HG02943 (cell line): Measurements from ENCODE around the gene LSP1.

Experiments used
- ATAC-seq: cut with Tn5 transposase; IDR thresholded peaks from one replicate; pipeline ENCODE4 v1.9.1; 2021; ENCODE audit warnings: mild to moderate bottlenecking, low read depth, moderate library complexity; ENCODE audit not compliant: unreplicated experiment

The LSP1 gene

DNA sequence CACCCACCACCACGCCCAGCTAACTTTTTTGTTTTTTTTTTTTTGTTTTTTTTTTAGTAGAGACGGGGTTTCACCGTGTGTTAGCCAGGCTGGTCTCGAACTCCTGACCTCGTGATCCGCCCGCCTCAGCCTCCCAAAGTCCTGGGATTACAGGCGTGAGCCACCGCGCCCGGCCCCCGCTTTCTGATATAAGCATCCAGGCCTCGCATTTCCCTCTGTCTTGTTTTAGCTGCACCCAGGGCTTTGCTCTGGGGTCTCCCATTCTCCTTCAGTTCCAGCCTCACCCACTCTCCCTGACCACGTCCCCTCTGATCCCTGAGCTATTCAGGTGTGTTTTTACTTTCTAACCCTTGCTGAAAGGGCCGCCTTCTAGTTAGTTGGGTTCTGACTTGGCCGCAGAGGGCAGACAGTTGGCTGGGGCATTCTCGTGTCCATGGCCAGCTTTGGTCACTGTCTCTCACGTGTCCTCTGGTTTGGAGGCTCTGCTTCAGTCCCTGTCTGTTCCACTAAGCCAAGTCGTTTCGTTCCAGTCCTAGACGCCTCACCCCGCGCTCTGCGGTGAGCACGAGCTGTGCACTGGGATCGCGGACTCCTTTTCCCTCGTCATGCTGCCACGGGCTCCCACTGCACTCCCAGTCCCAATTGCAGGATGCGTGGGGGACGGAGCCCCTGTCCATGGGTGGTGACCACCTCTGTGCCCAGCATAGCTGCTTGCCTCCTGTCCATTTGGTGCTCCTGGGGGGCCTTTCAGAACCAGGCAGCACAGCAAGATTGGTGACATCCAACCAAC, 60.6 kb downstream of the LSP1 start:
- no peak for ATAC-seq

DNA sequence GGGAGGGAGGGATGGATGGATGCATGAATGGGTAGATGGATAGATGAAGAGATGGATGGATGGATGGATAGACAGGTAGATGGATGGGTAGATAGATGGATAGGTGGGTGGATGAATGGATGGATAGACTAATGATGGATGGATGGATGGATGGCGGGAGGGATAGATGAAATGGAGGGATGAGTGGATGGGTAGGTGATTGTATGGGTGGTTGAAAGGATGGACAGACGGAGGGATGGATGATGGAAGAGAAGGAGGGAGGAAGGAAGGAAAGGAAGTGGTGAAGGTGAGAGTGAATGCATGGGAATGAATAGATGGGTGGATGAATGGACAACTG, 62.9 kb downstream of the LSP1 start:
- no peak for ATAC-seq

GRCh38 chr11:1916132-1916985, 63.5 kb downstream of the LSP1 start:
- no peak for ATAC-seq

DNA sequence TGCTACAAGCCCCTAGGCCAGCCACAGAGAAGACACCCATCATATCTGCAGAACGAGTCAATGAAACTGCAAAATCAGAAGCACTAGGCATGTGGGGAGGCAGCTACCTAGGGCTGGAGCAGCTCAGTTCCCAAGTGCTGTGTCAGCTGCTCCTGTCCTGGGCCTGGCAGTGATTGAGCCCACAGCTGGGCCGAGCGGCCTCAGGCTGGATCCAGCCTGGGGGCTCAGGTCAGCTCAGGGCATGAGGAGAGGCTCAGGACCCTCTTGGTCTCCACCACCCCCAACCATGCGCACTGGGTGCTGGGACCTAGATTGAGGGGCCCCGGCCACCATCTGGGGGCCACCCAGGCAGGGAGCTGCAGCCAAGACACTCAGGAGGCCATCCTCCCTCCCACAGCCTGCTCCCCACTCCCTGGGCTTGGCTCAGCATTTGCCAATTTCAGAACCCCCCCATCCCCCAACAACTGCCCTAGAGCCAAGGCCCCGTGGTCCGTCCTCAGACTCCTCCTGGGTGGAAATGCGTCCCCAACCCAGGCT, 64.2 kb downstream of the LSP1 start:
- ATAC-seq: no peak

- no peak for ATAC-seq
Observed at GRCh38 chr11:1917523-1918435, 64.9 kb downstream of the LSP1 start.

DNA sequence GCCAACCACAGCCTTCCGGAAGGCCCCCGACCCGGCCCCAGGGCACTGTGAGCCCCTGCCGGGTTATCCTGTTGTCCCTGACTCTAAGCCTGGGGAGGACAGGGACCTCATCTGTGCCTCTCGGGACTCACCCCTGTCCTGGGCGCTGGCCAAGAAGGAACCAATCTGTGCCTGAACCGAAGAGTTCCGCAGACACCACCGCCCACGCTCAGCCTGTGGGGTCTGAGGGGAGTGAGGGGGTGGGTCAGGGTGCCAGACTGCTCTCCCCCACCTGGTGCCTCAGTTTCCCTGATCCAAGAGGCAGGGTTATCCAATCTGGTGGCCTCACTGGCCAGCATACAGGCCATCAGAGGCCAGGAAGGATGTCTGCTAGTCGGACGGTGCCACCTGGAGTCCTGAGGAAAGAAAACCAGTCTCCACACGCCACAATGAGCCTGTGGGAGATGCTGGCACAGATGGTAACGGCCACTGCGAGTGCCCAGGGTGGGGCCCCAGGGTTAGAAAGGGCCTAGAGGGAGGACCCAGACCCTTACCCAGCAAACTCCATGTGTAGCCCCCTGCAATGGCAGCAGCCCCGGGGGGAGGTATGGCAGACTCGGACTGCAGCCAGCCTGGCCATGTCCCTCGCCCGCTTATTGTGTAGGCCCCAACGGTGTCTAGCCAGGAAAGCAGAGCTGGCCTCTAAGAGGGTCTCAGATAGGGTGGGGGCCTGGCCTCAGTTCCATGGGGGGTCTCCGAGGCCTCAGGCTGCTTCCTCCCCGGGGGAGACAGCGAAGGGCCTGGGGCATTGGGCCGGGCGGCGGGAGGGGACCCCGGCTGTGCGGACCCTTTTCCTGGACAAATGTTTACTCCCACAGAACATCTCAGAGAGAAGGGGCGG, 65.8 kb downstream of the LSP1 start:
- no peak for ATAC-seq

DNA sequence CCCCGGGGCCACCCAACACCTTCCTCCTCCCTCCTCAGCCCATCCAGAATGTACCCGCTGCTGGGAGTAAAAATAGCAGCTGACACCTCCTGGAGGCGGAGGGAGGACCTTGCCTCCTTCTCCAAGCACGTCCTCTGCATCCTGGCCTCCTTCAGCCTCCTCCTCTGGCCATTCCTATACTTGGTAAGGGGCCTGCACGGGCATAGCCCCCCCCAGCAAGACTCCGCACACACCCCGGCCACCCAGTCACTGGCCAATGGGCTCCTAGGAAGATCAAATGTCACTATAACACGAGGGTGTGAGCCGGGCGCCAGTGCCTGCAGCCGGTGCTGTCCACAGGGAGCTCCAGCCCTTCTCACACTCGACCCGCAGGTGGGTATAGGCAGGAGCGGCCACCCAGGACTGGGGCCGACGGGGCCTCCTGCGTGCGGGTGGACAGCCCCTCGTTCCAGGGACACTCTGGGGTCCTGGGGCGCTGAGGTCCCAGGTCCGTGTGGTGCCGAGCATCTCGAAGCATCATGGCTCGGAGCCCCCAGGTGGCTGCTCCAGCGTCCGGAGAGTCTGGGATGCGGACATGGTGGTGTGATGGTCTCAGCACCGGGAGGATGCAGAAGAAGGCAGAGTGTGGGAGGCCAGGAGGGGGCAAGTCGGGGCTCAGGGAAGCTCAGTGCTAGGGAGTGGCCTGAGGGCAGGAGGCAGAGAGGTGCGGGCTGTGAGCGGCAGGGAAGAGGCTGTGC, 66.7 kb downstream of the LSP1 start, which contains the start of gene TNNT3:
TNNT3 (plus strand) TSS at position 313 of the 737 bp plus-strand sequence. CDS start 3,172 bp downstream, outside the sequence.
- no peak for ATAC-seq

- no peak for ATAC-seq
Observed at GRCh38 chr11:1920128-1920908, 67.4 kb downstream of the LSP1 start.

- ATAC-seq: no peak
Observed at GRCh38 chr11:1920909-1921573, 68.2 kb downstream of the LSP1 start.

DNA sequence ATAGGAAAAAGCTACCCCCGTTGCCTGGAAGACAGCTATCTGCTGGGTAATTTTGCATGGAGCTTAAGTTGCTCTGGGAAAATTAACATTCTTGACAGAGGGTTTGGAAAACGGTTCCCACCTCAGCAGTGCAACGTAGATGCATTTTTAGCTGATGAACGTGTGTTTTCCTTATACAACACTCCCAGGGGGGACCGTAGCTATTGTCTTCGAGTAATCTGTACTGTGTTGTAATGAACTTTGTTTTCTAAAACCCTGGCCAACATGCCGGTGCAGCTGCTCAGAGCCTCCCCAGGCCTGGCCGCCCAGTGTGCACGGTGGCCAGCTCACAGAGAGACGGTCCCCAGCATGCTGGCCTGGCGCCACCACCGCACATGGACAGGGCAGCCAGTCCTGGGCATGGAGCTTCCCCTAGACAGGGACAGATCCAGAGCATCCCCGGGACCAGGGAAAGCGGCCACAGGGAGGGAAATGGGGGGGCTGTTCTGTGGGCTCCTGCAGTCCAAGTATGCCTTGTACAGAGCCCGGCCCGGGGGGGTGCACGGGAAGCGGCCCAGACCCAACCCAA, 68.8 kb downstream of the LSP1 start:
- no peak for ATAC-seq

- no peak for ATAC-seq
Observed at GRCh38 chr11:1922481-1923081, 69.7 kb downstream of the LSP1 start.

DNA sequence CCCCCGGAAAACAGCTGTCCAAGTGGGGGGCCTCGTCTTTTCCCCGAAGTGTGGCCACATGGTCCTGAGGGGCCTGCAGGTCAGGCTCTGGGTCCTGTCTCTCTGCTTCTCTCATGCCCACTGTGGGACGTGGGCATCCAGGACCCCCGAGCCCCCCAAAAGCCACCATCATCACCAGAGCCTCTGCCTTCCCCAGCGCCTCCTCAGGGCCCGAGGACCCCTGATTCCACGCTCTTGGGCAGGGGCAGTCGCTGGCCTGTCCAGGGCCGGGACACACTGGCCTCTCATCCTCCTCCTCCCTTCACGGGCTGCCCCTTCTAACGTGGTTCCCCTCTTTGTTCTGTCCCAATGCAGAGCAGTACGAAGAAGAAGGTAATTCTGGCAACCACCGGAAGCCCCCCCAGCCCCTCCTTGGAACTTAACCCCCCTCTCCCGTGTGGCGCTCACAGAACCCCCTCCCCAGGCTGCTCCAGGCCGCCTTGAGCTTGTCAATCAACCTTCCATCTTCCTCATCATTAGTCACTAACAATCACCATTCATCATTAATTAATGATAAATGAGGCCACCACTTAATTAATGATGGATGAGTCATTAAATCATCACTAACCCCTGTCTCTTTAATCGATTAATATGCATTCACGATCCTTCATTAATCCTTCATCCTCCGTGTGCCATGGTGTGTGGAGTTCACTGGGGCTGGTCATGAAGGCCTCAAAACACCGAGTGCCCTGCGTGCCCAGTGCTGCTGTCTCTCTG, 70.5 kb downstream of the LSP1 start:
- no peak for ATAC-seq

DNA sequence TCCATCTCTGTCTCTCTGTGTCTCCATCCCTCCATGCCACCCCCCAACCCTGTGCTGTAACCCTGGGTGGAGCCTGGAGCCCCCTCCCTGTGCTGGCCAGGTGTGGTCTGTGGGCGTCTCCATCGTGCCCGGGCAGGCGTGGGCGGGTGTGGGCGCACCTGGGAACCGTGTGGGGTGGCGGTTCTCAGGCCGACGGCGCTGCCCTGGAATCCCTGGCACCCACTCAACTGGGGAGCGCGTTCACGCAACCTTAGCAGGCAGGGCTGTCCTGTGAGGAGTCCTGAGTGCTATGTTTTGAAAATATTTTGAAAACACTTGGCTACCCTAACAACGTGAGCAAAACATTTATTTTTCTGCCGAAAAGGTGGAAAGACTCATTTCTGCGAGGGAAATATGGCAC, 71.3 kb downstream of the LSP1 start:
- ATAC-seq: no peak

DNA sequence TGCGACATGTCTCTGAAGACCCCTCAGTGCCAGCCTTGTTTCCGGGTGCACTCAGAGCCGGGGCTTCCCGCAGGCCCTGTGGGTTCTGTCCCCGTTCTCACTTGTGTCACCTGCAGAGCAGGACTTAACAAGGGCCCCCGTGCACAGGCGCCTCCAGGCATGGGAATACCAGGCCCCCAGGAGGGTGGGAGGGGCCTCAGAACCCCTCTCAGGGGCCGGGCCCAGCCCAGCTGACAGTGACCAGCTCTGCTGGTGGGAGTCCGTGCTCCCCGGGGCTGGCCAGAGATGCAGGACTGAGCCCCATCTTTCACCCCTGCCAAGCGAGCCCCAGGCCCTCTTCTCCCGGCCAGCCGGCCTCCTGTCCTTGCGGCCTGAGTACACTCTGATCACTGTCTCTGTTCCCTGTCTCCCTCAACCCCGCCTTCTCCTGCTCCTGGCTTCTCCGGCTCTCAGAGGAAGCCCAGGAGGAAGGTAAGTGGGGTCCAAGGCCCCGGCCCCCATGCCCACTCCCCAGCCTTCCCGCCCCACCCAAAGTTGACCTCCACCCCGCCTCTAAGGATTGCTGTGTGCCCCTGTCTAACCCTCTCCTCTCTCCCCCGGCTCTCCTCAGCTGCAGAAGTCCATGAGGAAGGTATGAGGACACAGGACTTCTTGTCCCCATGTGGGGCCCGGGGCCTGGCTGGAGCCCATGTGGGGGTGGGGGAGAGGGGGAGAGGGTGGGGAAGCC, 71.9 kb downstream of the LSP1 start:
- no peak for ATAC-seq

DNA sequence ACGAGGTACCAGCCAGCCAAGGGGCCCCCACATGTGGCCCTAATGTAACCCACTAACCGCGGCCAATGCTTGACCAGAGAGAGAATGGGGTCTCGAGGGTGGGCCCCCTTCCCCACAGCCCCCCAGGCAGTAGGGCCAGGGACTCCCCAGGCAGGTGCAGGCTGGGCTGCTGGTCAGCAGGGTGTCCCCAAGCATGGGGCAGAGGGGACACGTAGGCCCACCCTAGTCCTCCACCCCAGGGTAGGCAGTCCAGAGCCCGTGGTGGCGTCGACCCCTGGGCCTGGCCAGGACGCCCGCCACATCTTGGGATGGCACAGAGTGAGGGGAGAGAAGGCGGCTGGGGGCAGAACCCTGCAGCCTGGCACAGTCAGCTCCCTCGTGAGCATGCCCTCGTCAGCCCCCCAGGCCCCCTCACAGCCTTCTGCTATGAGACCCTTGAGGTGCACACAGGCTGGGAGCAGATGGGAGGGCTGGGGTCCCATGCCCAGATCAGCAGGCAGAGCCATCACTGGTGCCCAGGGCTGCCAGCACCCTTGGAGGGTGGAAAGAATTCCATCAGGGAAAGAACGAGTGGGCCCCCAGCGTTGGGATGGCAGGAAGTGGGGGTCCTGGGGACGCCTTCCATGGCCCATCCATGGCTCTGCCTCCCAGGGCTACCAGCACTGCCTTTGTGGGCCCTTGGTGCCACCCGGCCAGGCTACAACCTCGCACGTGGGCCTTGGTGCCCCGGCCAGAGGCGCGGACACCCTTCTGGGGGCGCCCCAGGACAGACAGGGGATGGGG, 72.7 kb downstream of the LSP1 start:
- no peak for ATAC-seq
